ENCODE results near the gene RASD2. TPM values are rescaled to one million over a fixed set of nuclear protein-coding genes. Genes with fewer than 3 reads are reported as not detected.
"Not testable (repeated sequence)": the region's sequence is repeated elsewhere in the genome, so short reads cannot be mapped to it uniquely, and the experiment has no call there.

Gene RASD2
- total and polyA plus RNA-seq, 8 donors: 0.13 to 1.3 (median 0.17) TPM

- no peak overlapping the region for H3K27ac ChIP-seq
- DNase-seq: no peak
- H3K4me1 ChIP-seq: no peaks in the 10 kb centered on the region
- no peak overlapping the region for H3K4me3 ChIP-seq
- H3K27me3 ChIP-seq: no peaks in the 10 kb centered on the region
- H3K36me3 ChIP-seq: no peaks in the 10 kb centered on the region
- no peaks in the 10 kb centered on the region for H3K9me3 ChIP-seq
- intact Hi-C loops (cut with DNase I): no loop called here
- TF ChIP-seq CTCF (IDR thresholded peaks at IDR 0.05): no peak
- no peak for ATAC-seq
Measured at GRCh38 chr22:35509451-35509850, 31.2 kb upstream of the RASD2 start.

GRCh38 chr22:35509960-35510359, 30.7 kb upstream of the RASD2 start:
- intact Hi-C loops (cut with DNase I): no loop called here
- ATAC-seq (no peak), DNase-seq (no peak)
- no peaks in the 10 kb centered on the region for H3K9me3 ChIP-seq
- H3K27me3 ChIP-seq: no peaks in the 10 kb centered on the region
- H3K27ac ChIP-seq: no peak overlapping the region
- no peak overlapping the region for H3K4me3 ChIP-seq
- no peaks in the 10 kb centered on the region for H3K36me3 ChIP-seq
- TF ChIP-seq CTCF (IDR thresholded peaks at IDR 0.05): no peak
- no peaks in the 10 kb centered on the region for H3K4me1 ChIP-seq

GRCh38 chr22:35510481-35510934, 30.1 kb upstream of the RASD2 start:
- H3K27ac ChIP-seq: no peak overlapping the region
- no peaks in the 10 kb centered on the region for H3K9me3 ChIP-seq
- TF ChIP-seq CTCF (IDR thresholded peaks at IDR 0.05): no peak
- DNase-seq (no peak), ATAC-seq (no peak)
- intact Hi-C loops (cut with DNase I): no loop called here
- H3K36me3 ChIP-seq: no peaks in the 10 kb centered on the region
- no peaks in the 10 kb centered on the region for H3K4me1 ChIP-seq
- H3K27me3 ChIP-seq: no peaks in the 10 kb centered on the region
- H3K4me3 ChIP-seq: no peak overlapping the region

GRCh38 chr22:35510951-35511350, 29.7 kb upstream of the RASD2 start:
- no peak for TF ChIP-seq CTCF (IDR thresholded peaks at IDR 0.05)
- no peak for ATAC-seq
- intact Hi-C loops (cut with DNase I): no loop called here

GRCh38 chr22:35514366-35514765, 26.3 kb upstream of the RASD2 start:
- H3K36me3 ChIP-seq: no peaks in the 10 kb centered on the region
- TF ChIP-seq CTCF (IDR thresholded peaks at IDR 0.05): no peak
- H3K4me3 ChIP-seq: no peak overlapping the region
- no peak overlapping the region for H3K27ac ChIP-seq
- no peaks in the 10 kb centered on the region for H3K9me3 ChIP-seq
- no peaks in the 10 kb centered on the region for H3K4me1 ChIP-seq
- peaks cover 0 to 15% of the 10 kb centered on the region in 2 donors for H3K27me3 ChIP-seq
- intact Hi-C loops (cut with DNase I): no loop called here
- ATAC-seq (no peak), DNase-seq (no peak)

More at GRCh38 chr22:35510951-35511350, 29.7 kb upstream of the RASD2 start:
- H3K4me1 ChIP-seq: no peaks in the 10 kb centered on the region
- H3K9me3 ChIP-seq: no peaks in the 10 kb centered on the region
- no peaks in the 10 kb centered on the region for H3K27me3 ChIP-seq
- H3K4me3 ChIP-seq: no peak overlapping the region
- no peaks in the 10 kb centered on the region for H3K36me3 ChIP-seq
- no peak overlapping the region for H3K27ac ChIP-seq
- DNase-seq: no peak

GRCh38 chr22:35515952-35516351, 24.7 kb upstream of the RASD2 start:
- ATAC-seq; H3K27ac ChIP-seq; intact Hi-C loops (cut with DNase I); H3K9me3 ChIP-seq; H3K4me3 ChIP-seq; H3K36me3 ChIP-seq; H3K4me1 ChIP-seq; DNase-seq: not testable (repeated sequence)
- H3K27me3 ChIP-seq: peaks cover 0 to 18% of the 10 kb centered on the region in 2 donors

All from left lung (tissue), 10 donors.